ENCODE results near the gene GPD1L.

DNA sequence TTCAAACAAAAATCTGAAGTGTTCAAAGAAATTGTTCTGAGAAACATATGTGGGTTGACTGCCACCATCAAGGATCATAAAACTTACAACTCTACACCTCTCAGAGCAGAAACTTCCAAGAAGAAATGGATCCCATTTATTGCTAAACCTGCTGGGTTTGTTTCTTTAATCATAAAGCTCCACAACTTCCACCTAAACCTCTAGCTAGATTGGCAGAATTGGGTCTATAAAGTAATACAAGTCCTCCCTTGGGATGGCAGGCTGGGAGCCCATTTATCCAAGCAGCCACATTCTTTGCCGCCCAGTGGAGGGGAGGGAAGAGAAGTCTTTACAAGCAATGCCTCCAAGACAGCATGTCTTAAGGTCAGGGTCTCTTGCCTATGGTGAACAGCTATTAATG lies 91.6 kb downstream of the GPD1L start:
- TF ChIP-seq, protein P1, sequence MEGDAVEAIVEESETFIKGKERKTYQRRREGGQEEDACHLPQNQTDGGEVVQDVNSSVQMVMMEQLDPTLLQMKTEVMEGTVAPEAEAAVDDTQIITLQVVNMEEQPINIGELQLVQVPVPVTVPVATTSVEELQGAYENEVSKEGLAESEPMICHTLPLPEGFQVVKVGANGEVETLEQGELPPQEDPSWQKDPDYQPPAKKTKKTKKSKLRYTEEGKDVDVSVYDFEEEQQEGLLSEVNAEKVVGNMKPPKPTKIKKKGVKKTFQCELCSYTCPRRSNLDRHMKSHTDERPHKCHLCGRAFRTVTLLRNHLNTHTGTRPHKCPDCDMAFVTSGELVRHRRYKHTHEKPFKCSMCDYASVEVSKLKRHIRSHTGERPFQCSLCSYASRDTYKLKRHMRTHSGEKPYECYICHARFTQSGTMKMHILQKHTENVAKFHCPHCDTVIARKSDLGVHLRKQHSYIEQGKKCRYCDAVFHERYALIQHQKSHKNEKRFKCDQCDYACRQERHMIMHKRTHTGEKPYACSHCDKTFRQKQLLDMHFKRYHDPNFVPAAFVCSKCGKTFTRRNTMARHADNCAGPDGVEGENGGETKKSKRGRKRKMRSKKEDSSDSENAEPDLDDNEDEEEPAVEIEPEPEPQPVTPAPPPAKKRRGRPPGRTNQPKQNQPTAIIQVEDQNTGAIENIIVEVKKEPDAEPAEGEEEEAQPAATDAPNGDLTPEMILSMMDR (conservative IDR thresholded peaks at IDR 0.05): no peak
- no peak for TF ChIP-seq ZFX (IDR thresholded peaks at IDR 0.05)

Measured in C4-2B (cell line).